CD4-positive, alpha-beta T cell (primary cell): ENCODE data around the gene ALK. TPM values are rescaled to one million over a fixed set of nuclear protein-coding genes. Genes with fewer than 3 reads are reported as not detected.

Experiments used
- ATAC-seq: fragments of 200-7000 bp; cut with Tn5 transposase; one replicate; pipeline ENCODE4 v1.10.0; 2022; ENCODE audit warnings: mild to moderate bottlenecking; ENCODE audit not compliant: poor library complexity
- CTCF ChIA-PET: fragments of 350-600 bp; sonication (Branson Sonifier 250); formaldehyde crosslinking; loops from one replicate; lab custom pipeline; 2021; ENCODE audit warnings: antibody characterized with exemption, inconsistent platforms; lab: Charles Lee
- POLR2A ChIA-PET: fragments of 350-600 bp; sonication (Branson Sonifier 250); formaldehyde crosslinking; loops from one replicate; lab custom pipeline; 2021; ENCODE audit warnings: antibody characterized with exemption, inconsistent platforms; lab: Charles Lee
- DNase-seq, 14 experiments: peaks; one replicate each; pipeline ENCODE4 v3.0.0-alpha.2; 2013 to 2020; ENCODE audit warnings: mixed read lengths in 2 of 14
- H3K27ac ChIP-seq, 2 donors: one replicate each; pipeline versions ENCODE4 v1.5.1 to v1.7.0; 2013; ENCODE audit warnings: low read length in 2 of 2, low read depth in 1 of 2, mild to moderate bottlenecking in 1 of 2
- H3K27me3 ChIP-seq, 2 experiments: 1 replicate in 1 of 2; 2 replicates in 1 of 2; pipeline versions ENCODE4 v1.6.1 to v1.7.0; 2013; ENCODE audit warnings: low read length in 2 of 2, control low read depth in 1 of 2, mild to moderate bottlenecking in 1 of 2, moderate library complexity in 1 of 2; ENCODE audit not compliant: insufficient read depth in 2 of 2, control insufficient read depth in 1 of 2
- H3K36me3 ChIP-seq: one replicate; pipeline ENCODE4 v1.6.1; 2013; ENCODE audit warnings: low read length, control low read depth; ENCODE audit not compliant: insufficient read depth
- H3K4me1 ChIP-seq: one replicate; pipeline ENCODE4 v1.6.1; 2013; ENCODE audit warnings: low read length, control low read depth; ENCODE audit not compliant: insufficient read depth
- H3K4me3 ChIP-seq: one replicate; pipeline ENCODE4 v1.5.1; 2013; ENCODE audit warnings: mild to moderate bottlenecking, low read length, moderate library complexity
- H3K9me3 ChIP-seq, 2 experiments: 1 replicate in 1 of 2; 2 replicates in 1 of 2; pipeline versions ENCODE4 v1.6.1 to v1.7.0; 2013; ENCODE audit warnings: low read length in 2 of 2, mild to moderate bottlenecking in 2 of 2, control low read depth in 1 of 2, moderate library complexity in 1 of 2; ENCODE audit not compliant: control insufficient read depth in 1 of 2, insufficient read depth in 1 of 2
- H3K27ac Mint-ChIP-seq: one replicate; pipeline ENCODE4 v1.8.0; 2020; ENCODE audit warnings: mixed read lengths
- H3K27me3 Mint-ChIP-seq: one replicate; pipeline ENCODE4 v1.8.0; 2021; ENCODE audit warnings: mixed read lengths
- H3K36me3 Mint-ChIP-seq: one replicate; pipeline ENCODE4 v1.8.0; 2021; ENCODE audit warnings: low read depth, mixed read lengths
- H3K4me1 Mint-ChIP-seq: one replicate; pipeline ENCODE4 v1.8.0; 2021; ENCODE audit warnings: low read depth, mixed read lengths
- H3K4me3 Mint-ChIP-seq: one replicate; pipeline ENCODE4 v1.8.0; 2020; ENCODE audit warnings: mild to moderate bottlenecking, mixed read lengths
- H3K9me3 Mint-ChIP-seq: one replicate; pipeline ENCODE4 v1.8.0; 2020; ENCODE audit warnings: mixed read lengths
- intact Hi-C, 2 experiments: fragments of 100-400 bp; cut with DNase I in 1 of 2; cut with micrococcal nuclease in 1 of 2; formaldehyde crosslinking; loops; one replicate each; pipeline versions ENCODE4 v1.15.1 to v1.9.0; 2023 to 2025; cut with DNase I, micrococcal nuclease
- total RNA-seq, 174 experiments: library from RNA in 2 of 174; stranded (reverse) in 2 of 174; gene quantifications; one replicate each; pipeline ENCODE4 v1.2.3 and lab custom pipeline; 2021 to 2026
- TF ChIP-seq, protein P1 (sequence below): fragments of 200-600 bp; IDR thresholded peaks from one replicate; pipeline ENCODE4 v1.8.0; 2022; ENCODE audit warnings: antibody characterized with exemption, mild to moderate bottlenecking

ALK gene
- total RNA-seq, 2 experiments from 2014 or later: not detected

DNA sequence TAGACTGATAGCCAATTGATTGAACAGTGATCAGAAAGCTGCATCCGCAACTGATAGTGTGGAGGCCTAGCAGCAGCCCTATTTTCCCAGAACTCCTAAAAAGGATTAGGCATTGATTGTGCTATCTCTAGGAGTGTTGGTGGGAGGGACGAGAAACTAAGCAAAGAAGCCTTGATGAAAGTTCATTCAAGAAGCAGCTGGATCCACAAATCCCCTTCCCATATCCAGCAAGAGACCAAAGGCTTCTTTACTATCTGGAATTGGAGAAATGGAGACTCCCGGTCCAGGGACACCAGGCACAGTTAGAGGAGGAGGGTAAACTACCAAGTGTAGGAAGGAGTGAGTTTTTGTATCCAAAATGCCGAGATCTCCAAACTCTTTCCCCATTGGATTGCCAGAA, 151.5 kb downstream of the ALK start:
- H3K27ac ChIP-seq: no peak overlapping the region
- Mint-ChIP-seq H3K4me1 (no peaks in the 10 kb centered on the region), H3K36me3 (no peaks in the 10 kb centered on the region), H3K9me3 (no peaks in the 10 kb centered on the region), H3K27ac (no peak overlapping the region), H3K27me3 (peaks cover 33% of the 10 kb centered on the region), H3K4me3 (no peak overlapping the region)
- no peak for DNase-seq
- no peaks in the 10 kb centered on the region for H3K4me1 ChIP-seq
- ChIA-PET POLR2A (no interaction called here), CTCF (no interaction called here)
- intact Hi-C loops: no loop called here
- H3K36me3 ChIP-seq: no peaks in the 10 kb centered on the region
- ATAC-seq: no peak
- H3K4me3 ChIP-seq: no peak overlapping the region
- TF ChIP-seq, protein P1, sequence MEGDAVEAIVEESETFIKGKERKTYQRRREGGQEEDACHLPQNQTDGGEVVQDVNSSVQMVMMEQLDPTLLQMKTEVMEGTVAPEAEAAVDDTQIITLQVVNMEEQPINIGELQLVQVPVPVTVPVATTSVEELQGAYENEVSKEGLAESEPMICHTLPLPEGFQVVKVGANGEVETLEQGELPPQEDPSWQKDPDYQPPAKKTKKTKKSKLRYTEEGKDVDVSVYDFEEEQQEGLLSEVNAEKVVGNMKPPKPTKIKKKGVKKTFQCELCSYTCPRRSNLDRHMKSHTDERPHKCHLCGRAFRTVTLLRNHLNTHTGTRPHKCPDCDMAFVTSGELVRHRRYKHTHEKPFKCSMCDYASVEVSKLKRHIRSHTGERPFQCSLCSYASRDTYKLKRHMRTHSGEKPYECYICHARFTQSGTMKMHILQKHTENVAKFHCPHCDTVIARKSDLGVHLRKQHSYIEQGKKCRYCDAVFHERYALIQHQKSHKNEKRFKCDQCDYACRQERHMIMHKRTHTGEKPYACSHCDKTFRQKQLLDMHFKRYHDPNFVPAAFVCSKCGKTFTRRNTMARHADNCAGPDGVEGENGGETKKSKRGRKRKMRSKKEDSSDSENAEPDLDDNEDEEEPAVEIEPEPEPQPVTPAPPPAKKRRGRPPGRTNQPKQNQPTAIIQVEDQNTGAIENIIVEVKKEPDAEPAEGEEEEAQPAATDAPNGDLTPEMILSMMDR: no peak
- no peaks in the 10 kb centered on the region for H3K9me3 ChIP-seq
- H3K27me3 ChIP-seq: peaks cover 0 to 4% of the 10 kb centered on the region in 2 experiments

GRCh38 chr2:29767606-29768335, 153.6 kb downstream of the ALK start:
- CTCF ChIA-PET: no interaction called here
- POLR2A ChIA-PET: no interaction called here

GRCh38 chr2:29766191-29766590, 155.2 kb downstream of the ALK start:
- Mint-ChIP-seq H3K27ac (no peak overlapping the region), H3K36me3 (no peaks in the 10 kb centered on the region), H3K4me3 (no peak overlapping the region), H3K27me3 (peaks cover 21% of the 10 kb centered on the region), H3K9me3 (no peaks in the 10 kb centered on the region), H3K4me1 (no peaks in the 10 kb centered on the region)
- peaks cover 0 to 4% of the 10 kb centered on the region in 2 experiments for H3K27me3 ChIP-seq
- no peak overlapping the region for H3K4me3 ChIP-seq
- ChIA-PET CTCF (no interaction called here), POLR2A (no interaction called here)
- intact Hi-C loops: no loop called here
- no peaks in the 10 kb centered on the region for H3K9me3 ChIP-seq
- H3K36me3 ChIP-seq: no peaks in the 10 kb centered on the region
- DNase-seq (no peak), ATAC-seq (no peak)
- H3K4me1 ChIP-seq: no peaks in the 10 kb centered on the region
- TF ChIP-seq, protein P1: no peak
- no peak overlapping the region for H3K27ac ChIP-seq

More at GRCh38 chr2:29767606-29768335, 153.6 kb downstream of the ALK start:
- Histone ChIP-seq H3K4me3 (no peak overlapping the region), H3K27ac (no peak overlapping the region), H3K9me3 (no peaks in the 10 kb centered on the region), H3K4me1 (no peaks in the 10 kb centered on the region), H3K27me3 (peaks cover 0 to 4% of the 10 kb centered on the region in 2 experiments), H3K36me3 (no peaks in the 10 kb centered on the region)
- TF ChIP-seq, protein P1: no peak
- H3K27me3 Mint-ChIP-seq: peaks cover 21% of the 10 kb centered on the region
- no peak overlapping the region for H3K4me3 Mint-ChIP-seq
- DNase-seq: no peak
- no peak overlapping the region for H3K27ac Mint-ChIP-seq
- intact Hi-C loops: no loop called here
- no peaks in the 10 kb centered on the region for H3K36me3 Mint-ChIP-seq
- no peak for ATAC-seq
- H3K9me3 Mint-ChIP-seq: no peaks in the 10 kb centered on the region
- no peaks in the 10 kb centered on the region for H3K4me1 Mint-ChIP-seq
